Measurements from ENCODE around the gene MYO1A.

Gene MYO1A

DNA sequence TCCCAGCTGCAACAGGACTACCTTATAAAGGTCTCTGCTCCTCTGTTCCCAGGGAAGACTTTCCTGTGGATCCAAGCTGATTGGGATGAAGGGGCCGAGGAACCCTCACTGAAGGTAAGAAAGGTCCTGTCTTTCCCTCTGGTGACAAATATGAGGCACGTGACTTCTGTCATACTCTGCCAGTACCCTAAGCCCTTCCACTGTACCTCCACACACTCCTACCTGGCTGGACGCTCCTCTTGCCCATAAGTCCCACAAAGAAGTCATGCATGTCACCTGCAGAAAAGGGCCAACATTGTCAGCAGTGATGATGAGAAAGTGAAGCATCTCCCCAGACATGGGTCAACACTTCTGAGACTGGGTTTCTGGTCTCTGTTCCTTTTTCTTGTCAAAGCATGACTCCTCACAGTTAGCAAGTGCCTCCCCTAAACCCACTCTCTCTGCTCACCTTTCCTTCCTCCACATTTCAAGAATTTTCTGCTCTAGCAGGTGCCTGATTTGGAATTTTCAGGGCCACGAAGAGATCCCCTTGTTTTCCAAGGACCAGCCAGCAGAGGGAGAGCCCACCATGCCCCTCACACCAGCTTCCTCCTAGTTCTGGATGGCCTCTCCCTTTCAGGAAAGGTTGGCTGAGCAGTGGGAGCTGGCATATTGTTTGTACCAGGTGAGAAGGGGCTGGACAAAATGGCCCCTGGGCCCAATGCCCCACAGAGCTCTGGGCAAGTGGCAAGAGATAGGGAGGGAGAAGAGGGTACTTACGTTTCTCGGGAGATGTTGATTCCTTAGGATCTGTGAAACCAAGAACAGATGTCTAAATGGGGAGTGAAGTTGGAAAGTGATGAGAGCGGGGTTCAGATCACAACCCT lies 37.1 kb downstream of the MYO1A start:
- DNase-seq, result no peak

DNA sequence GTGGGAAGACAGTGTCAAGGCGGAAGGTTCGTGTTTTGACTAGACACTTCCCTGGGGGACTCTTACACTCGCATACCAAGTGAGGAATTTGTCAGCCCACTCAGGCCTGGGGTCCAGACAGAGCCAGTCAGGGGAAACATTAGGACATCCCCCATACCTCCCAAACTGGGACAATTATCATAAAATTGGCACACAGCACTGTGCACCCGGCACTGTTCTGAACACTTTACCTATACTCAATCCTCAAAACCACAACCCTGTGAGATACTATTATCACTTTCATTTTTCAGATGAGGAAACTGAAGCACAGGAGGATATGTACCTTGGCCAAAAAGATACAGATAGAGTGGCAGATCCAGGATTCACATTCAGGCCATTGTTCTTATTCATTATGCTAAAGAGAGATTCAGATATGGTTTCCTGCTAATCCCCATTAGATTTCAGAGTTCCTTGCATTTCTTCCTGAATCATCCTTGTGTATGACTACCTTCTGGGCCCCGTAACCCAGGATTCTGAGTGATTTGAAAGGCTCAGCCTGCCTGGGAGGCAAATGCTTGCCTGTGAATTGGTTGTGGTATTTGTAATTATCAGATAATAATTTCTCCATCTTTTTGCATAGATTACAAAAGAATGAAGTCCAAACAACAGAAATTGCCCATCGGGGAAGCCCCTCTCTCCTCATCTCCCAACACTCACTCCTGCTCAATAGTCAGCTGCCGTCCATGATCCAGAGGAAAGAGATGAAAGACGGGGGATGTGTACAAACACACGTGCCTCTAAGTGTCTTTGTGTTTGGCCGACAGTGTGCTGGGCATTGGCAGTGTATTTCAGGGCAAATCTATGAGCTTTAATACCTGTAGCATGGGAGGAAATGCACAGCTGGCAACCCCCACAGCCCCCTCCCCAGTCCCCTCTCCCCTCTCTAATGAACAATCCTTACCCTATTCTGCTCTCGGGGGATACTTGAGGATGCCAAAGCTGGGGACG lies 38.2 kb downstream of the MYO1A start:
- DNase-seq, result peak; percentile 7

DNA sequence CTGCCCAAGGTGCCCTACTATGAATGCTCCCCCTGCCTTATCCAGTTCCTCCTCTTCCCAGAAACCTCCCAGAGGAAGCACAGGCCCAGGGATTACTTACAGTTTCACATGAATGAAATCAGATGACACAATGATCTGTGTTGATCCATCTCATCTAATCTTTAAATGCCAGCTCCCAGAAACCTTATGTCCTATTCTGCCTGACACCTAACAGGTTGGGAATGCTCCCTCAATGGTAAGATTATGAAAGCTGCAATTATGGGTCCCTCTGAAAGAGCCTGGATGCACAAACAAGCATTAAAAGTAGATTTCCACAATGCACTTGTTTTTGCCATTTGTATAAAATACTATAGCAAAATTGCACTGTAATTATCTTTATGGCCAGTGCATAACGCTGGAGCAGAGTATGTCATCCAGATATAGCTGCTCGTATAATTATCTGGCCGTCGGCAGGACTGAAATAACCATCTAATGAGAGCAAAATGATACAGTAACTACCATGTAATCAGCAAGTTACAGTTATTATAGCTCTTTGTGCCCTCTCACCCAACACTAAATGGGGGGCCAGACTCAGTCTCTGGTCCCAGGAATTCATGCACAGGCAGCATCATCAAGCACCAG lies 39.2 kb downstream of the MYO1A start:
- no peak for DNase-seq

DNA sequence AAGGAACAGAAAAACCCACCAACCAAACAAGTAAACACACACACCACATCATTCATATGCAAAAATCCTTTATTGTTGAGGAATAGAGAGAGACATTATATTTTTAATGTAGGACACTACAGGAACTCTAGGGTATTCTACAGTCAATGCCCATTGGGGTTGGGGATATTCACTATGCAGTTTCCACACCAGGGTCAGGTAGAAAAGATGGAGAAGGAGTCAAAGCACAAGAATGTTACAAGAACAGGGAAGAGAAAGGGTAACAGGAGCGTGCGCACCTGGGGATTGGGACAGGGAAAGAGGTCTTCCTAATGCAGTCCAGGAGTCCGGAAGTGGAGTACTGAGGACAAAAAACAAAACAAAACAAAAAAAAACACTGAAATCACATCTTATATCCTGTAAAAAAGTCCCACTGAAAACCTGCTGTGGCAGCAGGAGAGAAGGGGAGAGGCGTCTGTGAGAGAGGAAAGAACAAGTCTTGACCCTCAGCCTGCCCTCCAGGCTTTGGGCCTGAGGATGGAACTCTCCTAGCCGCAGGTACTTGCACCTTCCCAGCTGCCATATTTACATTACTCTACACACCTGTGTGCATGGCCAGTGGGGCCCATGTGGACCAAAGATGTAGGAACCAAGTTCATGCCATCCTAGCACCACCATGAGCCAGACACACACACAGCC lies 39.8 kb downstream of the MYO1A start:
- no peak for DNase-seq

DNA sequence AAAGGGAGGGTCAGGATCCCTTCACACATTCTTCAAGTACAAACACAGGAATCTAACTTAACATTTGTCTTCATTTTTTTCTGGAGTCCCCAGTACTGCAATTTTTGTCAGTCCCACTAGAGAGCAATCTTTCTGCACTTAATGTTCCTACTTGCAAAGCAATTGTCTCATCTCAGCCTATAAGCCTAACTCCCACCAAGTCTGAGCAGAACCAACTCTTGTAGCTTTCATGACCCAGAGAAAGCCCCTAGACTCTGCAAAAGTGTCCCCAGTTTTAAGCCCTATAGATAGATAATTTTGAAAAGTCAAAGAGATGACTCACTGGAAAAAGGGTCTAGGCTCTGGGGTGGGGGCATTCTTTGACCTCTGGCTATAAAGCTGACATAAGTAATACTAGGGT lies 41.8 kb downstream of the MYO1A start:
- DNase-seq, result no peak

DNA sequence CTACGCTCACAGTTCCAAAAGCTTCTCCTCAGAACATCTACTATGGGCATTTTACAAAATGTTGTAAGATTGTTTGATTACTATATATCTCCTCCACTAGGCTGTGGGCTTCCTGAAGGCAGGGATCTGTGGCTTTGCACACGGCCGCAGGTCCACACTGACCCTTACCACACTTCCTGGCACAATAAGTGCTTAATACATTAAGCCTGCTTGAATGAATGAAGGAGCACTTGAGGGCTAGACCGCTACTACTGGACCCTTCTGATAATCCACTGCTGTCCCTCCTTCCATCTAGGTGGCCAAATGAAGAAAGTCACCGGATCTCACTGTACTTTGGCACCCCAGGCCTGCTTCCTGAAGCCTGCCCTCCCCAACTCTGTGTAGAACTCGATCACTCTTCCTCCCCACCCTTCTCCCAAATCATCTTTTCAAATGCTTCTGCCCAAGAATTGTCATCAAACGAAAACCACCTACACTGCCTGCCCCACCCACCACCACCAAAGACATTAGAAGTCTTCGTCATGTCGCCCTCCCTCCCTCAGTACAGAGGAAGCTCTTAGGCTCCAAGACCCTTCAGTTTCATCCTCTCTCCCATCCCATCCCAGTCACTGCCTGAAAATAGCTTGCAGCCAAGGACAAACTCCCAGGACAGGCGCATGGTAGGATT lies 43.0 kb downstream of the MYO1A start:
- peak; percentile 12 for DNase-seq

DNA sequence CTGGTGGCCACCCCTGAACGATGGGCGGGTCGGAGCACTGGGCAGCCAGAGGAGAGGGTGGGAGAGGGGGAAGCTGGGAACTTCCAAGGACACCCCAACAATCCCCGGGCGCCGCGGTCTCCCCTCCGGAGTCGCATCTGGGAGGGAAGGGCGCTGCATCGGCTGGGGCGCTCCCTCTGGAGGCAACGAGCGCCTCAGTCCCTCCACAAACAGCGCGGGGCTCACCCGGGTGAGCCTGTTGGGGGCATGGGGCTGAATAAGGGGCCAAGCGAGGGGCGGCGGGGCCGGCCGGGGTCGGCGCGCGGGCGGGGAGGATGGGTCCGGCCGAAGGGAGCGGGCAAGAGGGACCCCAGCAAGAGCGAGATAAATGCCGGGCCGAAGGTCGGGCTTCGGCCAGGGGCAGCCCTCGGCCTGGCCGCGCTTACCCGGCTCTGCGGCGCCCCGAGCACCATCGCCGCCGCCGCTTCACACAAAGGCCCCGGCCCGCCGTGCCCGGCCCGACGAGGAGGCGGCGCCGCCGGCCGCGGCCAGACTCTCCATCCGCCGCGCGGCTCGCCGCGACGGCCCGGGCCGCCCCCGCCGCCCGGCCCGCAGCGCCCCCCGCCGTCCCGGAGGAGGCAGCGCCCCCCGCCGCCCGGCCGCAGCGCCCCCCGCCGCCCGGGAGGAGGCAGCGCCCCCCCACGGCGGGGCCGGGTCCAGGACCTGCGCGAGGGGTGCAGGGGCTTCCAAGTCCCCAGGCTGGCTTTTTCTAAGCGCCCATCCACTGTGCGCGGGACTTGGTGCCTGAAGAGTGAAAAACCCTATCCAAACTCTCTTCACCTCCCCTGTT lies 43.7 kb downstream of the MYO1A start, which contains the start of gene ZBTB39:
ZBTB39 (minus strand) TSS at position 567 of the 829 bp plus-strand sequence. CDS start 1,629 bp downstream, outside the sequence.
- DNase-seq, result peak; percentile 70

DNA sequence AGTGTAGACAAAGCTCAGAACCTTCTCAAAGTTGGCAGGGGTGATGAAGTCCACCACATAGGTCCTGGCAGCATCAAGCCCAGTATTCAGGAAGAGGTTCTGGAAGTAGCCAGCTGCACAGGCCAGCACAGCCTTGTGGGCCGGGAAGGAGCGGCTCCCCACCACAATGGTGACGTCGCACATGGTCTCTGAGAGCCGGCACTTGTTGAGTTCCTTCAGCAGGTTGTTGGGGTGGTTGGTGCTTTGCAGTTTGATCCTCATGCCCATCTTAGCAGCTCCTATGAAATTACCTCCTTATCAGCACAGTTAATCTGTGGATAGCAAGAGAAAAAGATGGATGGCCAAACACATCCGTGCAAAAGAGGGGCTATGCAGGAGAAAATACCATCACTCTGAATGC lies 45.3 kb downstream of the MYO1A start:
- no peak for DNase-seq

DNA sequence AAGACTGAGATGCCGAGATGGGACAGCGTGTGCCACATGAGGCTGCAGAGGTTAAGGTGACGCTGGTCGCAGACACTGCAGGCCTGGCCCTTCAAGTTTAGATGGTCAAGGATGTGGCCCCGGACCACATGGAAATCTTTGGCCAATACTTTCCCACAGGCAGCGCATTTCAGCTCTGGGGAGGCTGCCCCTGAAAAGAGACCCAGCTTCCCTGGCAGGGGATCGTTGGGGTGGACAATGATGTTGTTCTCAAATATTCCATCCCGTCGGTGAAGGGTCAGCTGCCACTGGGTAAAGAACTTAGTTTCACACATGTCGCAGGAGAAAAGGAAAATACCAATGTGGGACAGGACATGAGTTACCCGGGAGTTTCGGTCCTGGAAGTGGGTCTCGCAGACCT lies 46.5 kb downstream of the MYO1A start:
- no peak for DNase-seq

DNA sequence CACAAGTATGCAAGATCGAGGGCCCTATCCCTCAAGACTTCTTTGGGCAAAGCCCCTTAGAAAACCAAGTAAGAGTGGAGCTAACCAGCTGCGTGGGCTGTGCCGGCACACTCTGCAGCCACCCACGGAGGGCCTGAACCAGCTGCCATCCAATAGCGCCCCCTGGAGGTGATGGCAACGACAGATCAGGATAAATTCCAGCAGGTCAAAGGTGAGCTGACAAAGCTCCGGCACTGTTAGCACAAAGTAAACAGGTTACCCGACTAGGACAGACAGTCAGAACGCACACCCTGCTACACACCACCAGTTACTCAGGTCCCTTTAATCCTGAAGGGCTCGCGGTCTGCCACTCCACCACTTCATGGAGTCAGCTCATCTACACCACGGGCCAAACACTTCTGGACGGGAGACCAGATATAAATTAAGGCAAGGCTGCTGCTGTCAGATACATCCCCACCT lies 48.5 kb downstream of the MYO1A start:
- peak; percentile 77 for DNase-seq

DNA sequence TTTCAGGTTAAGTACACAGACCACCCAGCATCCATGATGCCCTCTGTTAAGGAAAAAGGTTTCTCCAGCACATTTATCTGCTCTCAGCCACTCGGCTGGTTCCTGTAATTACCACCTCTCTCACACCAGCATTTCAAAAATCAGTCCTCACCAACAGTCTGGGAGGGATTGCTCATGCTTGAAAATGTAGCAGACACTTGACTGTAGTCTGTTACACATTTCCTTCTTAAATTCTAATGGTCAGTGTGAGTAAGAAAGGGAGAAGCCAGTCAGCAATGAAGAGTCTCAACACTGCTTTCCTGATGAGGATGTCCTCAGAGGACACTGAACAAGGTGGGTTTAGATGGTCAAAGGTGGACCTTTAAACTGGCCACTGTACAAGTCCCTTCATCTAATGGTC lies 49.5 kb downstream of the MYO1A start:
- DNase-seq, result no peak

DNA sequence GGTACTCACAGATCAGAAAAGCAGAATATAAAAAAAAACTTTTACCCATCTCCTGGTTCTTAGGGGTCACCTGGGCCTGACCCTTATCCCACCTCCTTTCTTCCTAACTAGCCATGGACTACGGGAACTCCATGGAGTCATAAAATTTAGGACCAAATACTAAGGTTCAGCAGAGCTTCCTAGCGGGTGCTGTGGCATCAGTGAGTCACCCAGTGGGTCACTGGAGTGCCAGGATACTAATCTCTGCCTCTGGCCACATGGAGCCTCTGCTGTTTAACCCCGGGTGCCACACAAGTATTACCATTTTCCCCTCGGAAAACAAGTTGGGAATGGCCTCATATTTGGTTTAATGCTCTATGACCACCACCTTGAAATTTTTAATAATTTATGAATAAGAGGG lies 50.5 kb downstream of the MYO1A start:
- DNase-seq, result no peak

DNA sequence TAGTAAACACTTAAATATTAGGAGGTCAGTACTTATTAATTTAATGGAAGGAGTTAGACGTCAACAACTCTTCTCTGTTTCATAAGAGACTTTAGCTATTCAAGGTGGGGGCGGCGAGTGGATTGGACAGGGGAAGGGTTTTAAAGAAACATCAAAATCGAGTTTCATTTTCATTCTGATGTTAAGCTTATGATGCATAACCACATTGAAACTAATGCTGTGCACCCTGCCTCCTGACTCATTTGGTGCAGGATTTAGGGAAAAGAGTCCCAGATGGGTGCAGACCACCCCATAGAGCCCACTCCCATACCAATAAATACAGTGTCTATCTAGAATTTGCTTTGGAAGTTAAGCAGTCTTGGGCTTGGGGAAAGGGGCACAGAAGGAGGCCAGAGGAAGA lies 50.9 kb downstream of the MYO1A start:
- peak; percentile 55 for DNase-seq

DNA sequence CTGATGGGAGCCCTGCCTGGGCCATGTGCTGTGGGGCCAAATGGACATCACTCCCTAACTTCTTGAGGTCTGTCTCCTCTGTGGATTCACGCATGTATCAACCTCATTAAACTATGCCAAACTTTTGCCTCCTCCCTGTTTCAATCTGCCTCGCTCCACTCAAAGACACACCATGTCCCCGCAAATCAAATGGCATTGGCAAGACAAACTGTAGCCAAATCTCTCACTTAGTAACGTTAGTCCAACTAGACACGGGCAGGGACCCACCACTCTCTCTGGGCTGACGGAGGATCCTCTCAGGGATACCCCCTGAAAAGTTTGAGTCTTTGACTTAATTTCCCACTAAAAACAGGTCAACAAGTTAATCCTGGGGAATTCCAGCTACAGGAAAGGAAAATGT lies 51.6 kb downstream of the MYO1A start:
- no peak for DNase-seq

DNA sequence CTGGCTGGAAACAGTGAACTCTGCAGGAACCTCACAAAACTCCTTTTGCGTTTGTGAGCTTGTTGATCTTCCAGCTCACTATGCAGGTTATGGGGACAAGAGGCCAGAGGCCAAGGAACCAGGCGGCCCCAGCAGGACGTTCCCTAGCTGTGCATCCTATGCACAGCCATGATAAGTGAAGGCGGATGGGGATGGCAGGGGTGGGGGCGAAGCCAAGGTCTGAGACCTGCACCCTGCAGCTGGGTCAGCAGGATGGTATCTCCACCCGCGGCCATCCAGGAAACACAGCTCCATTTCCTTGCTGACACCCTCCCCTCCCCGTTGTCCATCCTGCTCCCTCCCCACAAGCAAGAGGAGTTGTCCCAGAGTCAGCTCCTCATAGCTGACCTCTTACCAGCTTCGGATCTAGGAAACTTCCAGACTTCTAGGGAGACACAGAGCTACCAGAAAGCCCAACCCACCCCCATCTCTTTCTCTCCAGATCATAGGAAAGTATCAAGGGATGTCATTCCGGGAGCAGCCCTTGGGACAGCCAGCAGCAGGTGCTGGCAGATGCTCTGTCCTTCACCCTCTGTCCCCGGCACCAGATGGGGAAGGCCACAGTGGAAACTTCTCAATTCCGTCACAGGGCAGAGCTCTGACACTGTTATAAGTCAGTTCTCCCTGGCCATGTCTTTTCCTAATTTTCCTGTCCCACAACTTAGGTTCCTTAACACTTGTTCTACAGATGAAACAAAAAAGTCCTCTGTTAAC lies 53.0 kb downstream of the MYO1A start:
- DNase-seq, result no peak

DNA sequence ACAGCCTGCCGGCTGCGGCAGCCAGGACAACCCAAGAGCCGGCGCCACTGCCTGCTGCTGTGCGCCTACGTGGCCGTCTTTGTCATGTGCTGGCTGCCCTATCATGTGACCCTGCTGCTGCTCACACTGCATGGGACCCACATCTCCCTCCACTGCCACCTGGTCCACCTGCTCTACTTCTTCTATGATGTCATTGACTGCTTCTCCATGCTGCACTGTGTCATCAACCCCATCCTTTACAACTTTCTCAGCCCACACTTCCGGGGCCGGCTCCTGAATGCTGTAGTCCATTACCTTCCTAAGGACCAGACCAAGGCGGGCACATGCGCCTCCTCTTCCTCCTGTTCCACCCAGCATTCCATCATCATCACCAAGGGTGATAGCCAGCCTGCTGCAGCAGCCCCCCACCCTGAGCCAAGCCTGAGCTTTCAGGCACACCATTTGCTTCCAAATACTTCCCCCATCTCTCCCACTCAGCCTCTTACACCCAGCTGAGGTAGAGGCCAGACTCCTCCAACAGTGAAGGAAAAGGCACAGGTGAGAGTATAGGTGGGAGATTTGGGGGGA lies 53.9 kb downstream of the MYO1A start:
- DNase-seq, result no peak

DNA sequence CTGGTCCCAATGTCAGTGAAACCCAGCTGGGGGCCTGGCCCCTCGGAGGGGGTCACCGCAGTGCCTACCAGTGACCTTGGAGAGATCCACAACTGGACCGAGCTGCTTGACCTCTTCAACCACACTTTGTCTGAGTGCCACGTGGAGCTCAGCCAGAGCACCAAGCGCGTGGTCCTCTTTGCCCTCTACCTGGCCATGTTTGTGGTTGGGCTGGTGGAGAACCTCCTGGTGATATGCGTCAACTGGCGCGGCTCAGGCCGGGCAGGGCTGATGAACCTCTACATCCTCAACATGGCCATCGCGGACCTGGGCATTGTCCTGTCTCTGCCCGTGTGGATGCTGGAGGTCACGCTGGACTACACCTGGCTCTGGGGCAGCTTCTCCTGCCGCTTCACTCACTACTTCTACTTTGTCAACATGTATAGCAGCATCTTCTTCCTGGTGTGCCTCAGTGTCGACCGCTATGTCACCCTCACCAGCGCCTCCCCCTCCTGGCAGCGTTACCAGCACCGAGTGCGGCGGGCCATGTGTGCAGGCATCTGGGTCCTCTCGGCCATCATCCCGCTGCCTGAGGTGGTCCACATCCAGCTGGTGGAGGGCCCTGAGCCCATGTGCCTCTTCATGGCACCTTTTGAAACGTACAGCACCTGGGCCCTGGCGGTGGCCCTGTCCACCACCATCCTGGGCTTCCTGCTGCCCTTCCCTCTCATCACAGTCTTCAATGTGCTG lies 54.6 kb downstream of the MYO1A start:
- no peak for DNase-seq

DNA sequence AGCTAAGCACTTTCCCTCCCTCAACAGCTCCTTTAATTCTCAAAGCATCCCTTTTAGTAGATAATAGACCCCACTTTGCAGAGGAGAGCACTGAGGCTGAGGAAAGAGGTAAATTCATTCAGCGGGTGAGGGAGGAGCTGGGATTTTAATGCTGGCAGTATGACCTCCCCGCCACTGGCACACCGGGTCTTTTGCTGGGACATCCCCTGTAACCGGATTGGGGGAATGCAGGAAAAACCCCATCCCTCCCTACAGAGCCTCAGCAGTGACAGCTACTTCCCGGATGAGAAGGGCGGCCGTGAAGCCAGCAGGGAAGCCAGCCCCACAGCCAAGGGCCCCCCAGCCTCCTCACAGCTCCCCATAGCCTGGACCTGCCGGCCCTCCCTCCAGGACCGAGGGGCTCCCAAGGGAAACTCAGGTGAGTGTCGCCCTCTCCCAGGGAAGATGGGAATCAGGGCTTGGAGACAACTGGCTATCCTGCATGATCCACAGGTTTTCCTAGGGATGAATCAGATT lies 55.6 kb downstream of the MYO1A start:
- no peak for DNase-seq

DNA sequence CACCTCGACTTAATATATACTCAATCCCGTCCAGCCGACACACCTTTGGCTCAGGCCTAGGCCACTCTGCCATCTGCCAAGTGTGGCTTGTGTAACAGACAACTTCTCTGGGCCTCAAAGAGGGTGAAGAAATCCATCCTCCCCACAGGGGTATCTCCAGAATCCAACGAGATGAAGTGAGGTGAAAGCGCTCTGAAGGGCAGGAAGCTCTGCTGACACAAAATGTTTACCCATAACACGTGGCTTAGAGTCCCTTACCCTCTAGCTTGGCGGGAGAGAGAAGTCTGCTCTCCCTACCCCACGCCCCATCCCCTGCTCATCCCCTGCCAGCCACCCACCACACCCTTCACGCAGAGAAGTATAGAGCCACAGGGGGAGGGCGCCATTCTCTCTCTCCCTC lies 56.6 kb downstream of the MYO1A start:
- DNase-seq, result no peak

Data from activated naive CD4-positive, alpha-beta T cell treated with Interleukin-2 at 50 U/mL for 16 hours (primary cell).